ENCODE data around the gene NUDT3. TPM values are rescaled to one million over a fixed set of nuclear protein-coding genes. Genes with fewer than 3 reads are reported as not detected.

Gene NUDT3
- total and polyA plus RNA-seq, 9 of the 15 experiments (the other 6 are each of a cell fraction or from before 2014, with no cell fraction given): 5.4 to 81.2 (median 56.4) TPM

- TF ChIP-seq MYNN (IDR thresholded peaks at IDR 0.05): 0 out of 2 replicates have a peak, but pooled peaks have one; percentile 42
- TF ChIP-seq MYNN (CRISPR knock-in tag; IDR thresholded peaks at IDR 0.05): no peak
- TF ChIP-seq ZNF316 (IDR thresholded peaks at IDR 0.05): peak; percentile 99
- TF ChIP-seq SUPT5H (IDR thresholded peaks at IDR 0.05): peak; percentile 67
- TF ChIP-seq POLR2AphosphoS5 (IDR thresholded peaks at IDR 0.05; ENCODE audit: control insufficient read depth, insufficient read depth, low read depth, low read length): peak; percentile 52
- peak in 1 of 2 experiments; percentile 59 for TF ChIP-seq E2F6 (IDR thresholded peaks at IDR 0.05; ENCODE audit: borderline replicate concordance in 1 of 2, extremely low read depth in 1 of 2, insufficient read depth in 1 of 2, insufficient read length in 1 of 2, low read depth in 1 of 2, low read length in 1 of 2, poor library complexity in 1 of 2, severe bottlenecking in 1 of 2)
- TF ChIP-seq FOXM1 (IDR thresholded peaks at IDR 0.05; ENCODE audit: low read depth): peak; percentile 13; the same call in 1 of the 2 replicates
- TF ChIP-seq FOXM1 (CRISPR knock-in tag; IDR thresholded peaks at IDR 0.05; ENCODE audit: low read depth): no peak
- peak; percentile 25 for TF ChIP-seq KDM5B (IDR thresholded peaks at IDR 0.05; ENCODE audit: insufficient replicate concordance, low read depth, low read length)
- no peak for TF ChIP-seq SRSF7 (optimal IDR thresholded peaks at IDR 0.05; ENCODE audit: low read depth, low read length)
- TF ChIP-seq ZNF41 (CRISPR knock-in tag; conservative IDR thresholded peaks at IDR 0.05): 0 out of 2 replicates have a peak, but pooled peaks have one; percentile 26
- peak; percentile 52 for TF ChIP-seq CTCFL (IDR thresholded peaks at IDR 0.05; ENCODE audit: borderline replicate concordance, insufficient read depth, low read depth, low read length, poor library complexity, severe bottlenecking)
- 0 out of 2 replicates have a peak, but pooled peaks have one; percentile 30 for TF ChIP-seq ZBTB17 (CRISPR knock-in tag; IDR thresholded peaks at IDR 0.05)
- no peak for TF ChIP-seq SOX6 (IDR thresholded peaks at IDR 0.05)
- TF ChIP-seq SMC3 (conservative IDR thresholded peaks at IDR 0.05; ENCODE audit: insufficient read depth, low read depth, low read length): 0 out of 2 replicates have a peak, but pooled peaks have one; percentile 2
- TF ChIP-seq ZNF282 (CRISPR knock-in tag; IDR thresholded peaks at IDR 0.05): peak; percentile 62; the same call in 1 of the 2 replicates
- peak; percentile 82 for TF ChIP-seq ZBTB2 (IDR thresholded peaks at IDR 0.05)
- peak; percentile 72; the same call in 1 of the 2 replicates for TF ChIP-seq HDAC2 (IDR thresholded peaks at IDR 0.05)
- peak; percentile 90 for TF ChIP-seq EGR1 (conservative IDR thresholded peaks at IDR 0.05)
- peak; percentile 84; the same call in 1 of the 2 replicates for TF ChIP-seq THRB (CRISPR knock-in tag; conservative IDR thresholded peaks at IDR 0.05)
- TF ChIP-seq BHLHE40 (IDR thresholded peaks at IDR 0.05; ENCODE audit: low read length): peak; percentile 42; the same call in 1 of the 2 replicates
- TF ChIP-seq CAMTA2 (CRISPR knock-in tag; conservative IDR thresholded peaks at IDR 0.05): no peak
Measured at GRCh38 chr6:34243901-34244884, 148.3 kb downstream of the NUDT3 start (continued).
